Breast epithelium (tissue), 3 donors: ENCODE data around the gene EPHA8.

Experiments used
- POLR2A ChIP-seq: fragments of 450-650 bp; IDR thresholded peaks from one replicate; pipeline ENCODE4 v1.6.1; 2016; ENCODE audit warnings: antibody characterized with exemption, mild to moderate bottlenecking, moderate library complexity
- POLR2AphosphoS5 ChIP-seq, 3 donors: sonication (generic); formaldehyde crosslinking; IDR thresholded peaks; one replicate each; pipeline ENCODE4 v1.6.1; 2017; ENCODE audit warnings: antibody characterized with exemption in 3 of 3
- TF ChIP-seq, protein P1 (sequence below), 3 donors: fragments of 450-650 bp; IDR thresholded peaks; one replicate each; pipeline ENCODE4 v1.5.1; 2016 to 2017; ENCODE audit warnings: antibody characterized with exemption in 3 of 3, mild to moderate bottlenecking in 3 of 3, moderate library complexity in 3 of 3

DNA sequence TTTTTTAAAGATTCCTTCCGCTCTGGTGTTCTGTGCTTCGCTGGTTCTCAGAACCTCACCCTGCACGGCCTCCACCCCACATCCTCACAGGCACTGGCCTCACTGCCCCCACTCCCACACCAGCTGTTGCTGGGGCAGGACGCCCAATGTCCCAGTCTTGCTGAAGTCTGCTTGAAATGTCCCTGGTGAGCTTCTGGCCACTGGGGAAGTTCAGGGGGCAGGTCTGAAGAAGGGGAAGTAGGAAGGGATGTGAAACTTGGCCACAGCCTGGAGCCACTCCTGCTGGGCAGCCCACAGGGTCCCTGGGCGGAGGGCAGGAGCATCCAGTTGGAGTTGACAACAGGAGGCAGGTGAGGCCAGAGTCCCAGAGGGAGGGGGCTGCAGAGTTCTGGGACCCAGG, 73.1 kb downstream of the EPHA8 start, which contains the start of gene C1QA:
- TF ChIP-seq, protein P1, sequence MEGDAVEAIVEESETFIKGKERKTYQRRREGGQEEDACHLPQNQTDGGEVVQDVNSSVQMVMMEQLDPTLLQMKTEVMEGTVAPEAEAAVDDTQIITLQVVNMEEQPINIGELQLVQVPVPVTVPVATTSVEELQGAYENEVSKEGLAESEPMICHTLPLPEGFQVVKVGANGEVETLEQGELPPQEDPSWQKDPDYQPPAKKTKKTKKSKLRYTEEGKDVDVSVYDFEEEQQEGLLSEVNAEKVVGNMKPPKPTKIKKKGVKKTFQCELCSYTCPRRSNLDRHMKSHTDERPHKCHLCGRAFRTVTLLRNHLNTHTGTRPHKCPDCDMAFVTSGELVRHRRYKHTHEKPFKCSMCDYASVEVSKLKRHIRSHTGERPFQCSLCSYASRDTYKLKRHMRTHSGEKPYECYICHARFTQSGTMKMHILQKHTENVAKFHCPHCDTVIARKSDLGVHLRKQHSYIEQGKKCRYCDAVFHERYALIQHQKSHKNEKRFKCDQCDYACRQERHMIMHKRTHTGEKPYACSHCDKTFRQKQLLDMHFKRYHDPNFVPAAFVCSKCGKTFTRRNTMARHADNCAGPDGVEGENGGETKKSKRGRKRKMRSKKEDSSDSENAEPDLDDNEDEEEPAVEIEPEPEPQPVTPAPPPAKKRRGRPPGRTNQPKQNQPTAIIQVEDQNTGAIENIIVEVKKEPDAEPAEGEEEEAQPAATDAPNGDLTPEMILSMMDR (IDR thresholded peaks at IDR 0.05): no peak
- TF ChIP-seq POLR2AphosphoS5 (IDR thresholded peaks at IDR 0.05): peak in 2 of 3 donors; percentile 21 to 31
- no peak for TF ChIP-seq POLR2A
